ENCODE measurements around the gene NLRX1. TPM values are rescaled to one million over a fixed set of nuclear protein-coding genes. Genes with fewer than 3 reads are reported as not detected.
A peak's percentile ranks its signal among the peaks of the same experiment; 100 is the strongest.

The NLRX1 gene
- total RNA-seq, 2 donors from 2014 or later: 21.8 to 29.6 TPM

GRCh38 chr11:119154178-119154577 is 14.3 kb upstream of the NLRX1 start:
- no peaks in the 10 kb centered on the region for H3K4me1 Mint-ChIP-seq
- Histone ChIP-seq H3K27ac (ENCODE audit: low read depth, low read length) (no peak overlapping the region), H3K4me3 (ENCODE audit: low read length) (no peak overlapping the region), H3K9ac (ENCODE audit: extremely low read depth, low read length, poor library complexity, severe bottlenecking) (no peak overlapping the region), H3K9me3 (ENCODE audit: control insufficient read depth, low read length) (no peaks in the 10 kb centered on the region), H3K27me3 (ENCODE audit: control insufficient read depth, insufficient read depth, low read length, poor library complexity, severe bottlenecking) (peaks cover 27% of the 10 kb centered on the region), H3K4me1 (ENCODE audit: control insufficient read depth, insufficient read depth, low read length) (peaks cover 4% of the 10 kb centered on the region), H3K36me3 (ENCODE audit: control insufficient read depth, insufficient read depth, low read length) (no peaks in the 10 kb centered on the region)
- H3K9me3 Mint-ChIP-seq: no peaks in the 10 kb centered on the region
- peaks cover 48% of the 10 kb centered on the region for H3K27me3 Mint-ChIP-seq (ENCODE audit: insufficient read depth)
- TF ChIP-seq CTCF (conservative IDR thresholded peaks at IDR 0.05): no peak
- no peak for DNase-seq
- no peaks in the 10 kb centered on the region for H3K36me3 Mint-ChIP-seq (ENCODE audit: low read depth)
- H3K4me3 Mint-ChIP-seq: no peak overlapping the region
- WGBS, 2 experiments (ENCODE audit: insufficient coverage in 1 of 2, insufficient read length in 1 of 2): 91 to 95% methylated on average over 4 of the region's 6 CpGs
- H3K27ac Mint-ChIP-seq: no peak overlapping the region

- Histone ChIP-seq H3K9me3 (ENCODE audit: control insufficient read depth, low read length) (no peaks in the 10 kb centered on the region), H3K9ac (ENCODE audit: extremely low read depth, low read length, poor library complexity, severe bottlenecking) (no peak overlapping the region), H3K27me3 (ENCODE audit: control insufficient read depth, insufficient read depth, low read length, poor library complexity, severe bottlenecking) (peaks cover 14% of the 10 kb centered on the region), H3K4me1 (ENCODE audit: control insufficient read depth, insufficient read depth, low read length) (no peaks in the 10 kb centered on the region), H3K36me3 (ENCODE audit: control insufficient read depth, insufficient read depth, low read length) (no peaks in the 10 kb centered on the region), H3K27ac (ENCODE audit: low read depth, low read length) (no peak overlapping the region), H3K4me3 (ENCODE audit: low read length) (no peak overlapping the region)
- no peaks in the 10 kb centered on the region for H3K36me3 Mint-ChIP-seq (ENCODE audit: low read depth)
- H3K27me3 Mint-ChIP-seq (ENCODE audit: insufficient read depth): peaks cover 33% of the 10 kb centered on the region
- H3K27ac Mint-ChIP-seq: no peak overlapping the region
- 74 to 75% methylated on average over 5 to 8 of the region's 8 CpGs for WGBS, 2 experiments (ENCODE audit: insufficient coverage in 1 of 2, insufficient read length in 1 of 2)
- DNase-seq: peak; percentile 75
- no peaks in the 10 kb centered on the region for H3K9me3 Mint-ChIP-seq
- peak; percentile 64 for TF ChIP-seq CTCF (conservative IDR thresholded peaks at IDR 0.05)
- no peak overlapping the region for H3K4me3 Mint-ChIP-seq
- H3K4me1 Mint-ChIP-seq: no peaks in the 10 kb centered on the region
These were observed 12.6 kb upstream of the NLRX1 start for GRCh38 chr11:119155733-119156492.

GRCh38 chr11:119156496-119156895 is 12.0 kb upstream of the NLRX1 start:
- no peak for DNase-seq
- Mint-ChIP-seq H3K4me1 (no peaks in the 10 kb centered on the region), H3K27me3 (ENCODE audit: insufficient read depth) (peaks cover 28% of the 10 kb centered on the region), H3K27ac (no peak overlapping the region), H3K4me3 (no peak overlapping the region), H3K36me3 (ENCODE audit: low read depth) (no peaks in the 10 kb centered on the region), H3K9me3 (no peaks in the 10 kb centered on the region)
- WGBS, 2 experiments (ENCODE audit: insufficient coverage in 1 of 2, insufficient read length in 1 of 2): 88 to 96% methylated on average over 9 to 10 of the region's 10 CpGs
- H3K9ac ChIP-seq (ENCODE audit: extremely low read depth, low read length, poor library complexity, severe bottlenecking): no peak overlapping the region
- no peak overlapping the region for H3K4me3 ChIP-seq (ENCODE audit: low read length)
- no peaks in the 10 kb centered on the region for H3K36me3 ChIP-seq (ENCODE audit: control insufficient read depth, insufficient read depth, low read length)
- peaks cover 9% of the 10 kb centered on the region for H3K27me3 ChIP-seq (ENCODE audit: control insufficient read depth, insufficient read depth, low read length, poor library complexity, severe bottlenecking)
- no peak for TF ChIP-seq CTCF (conservative IDR thresholded peaks at IDR 0.05)
- no peaks in the 10 kb centered on the region for H3K9me3 ChIP-seq (ENCODE audit: control insufficient read depth, low read length)
- no peaks in the 10 kb centered on the region for H3K4me1 ChIP-seq (ENCODE audit: control insufficient read depth, insufficient read depth, low read length)
- no peak overlapping the region for H3K27ac ChIP-seq (ENCODE audit: low read depth, low read length)

Data from endodermal cell (in vitro differentiated cells).